GM19099 (cell line): Measurements from ENCODE around the gene GGCX.

Source experiments
- POLR2A ChIP-seq: IDR thresholded peaks from 3 replicates; pipeline ENCODE4 v1.6.1; 2011; ENCODE audit warnings: low read depth; ENCODE audit not compliant: insufficient read length; ENCODE audit errors: extremely low read depth

The GGCX gene

DNA sequence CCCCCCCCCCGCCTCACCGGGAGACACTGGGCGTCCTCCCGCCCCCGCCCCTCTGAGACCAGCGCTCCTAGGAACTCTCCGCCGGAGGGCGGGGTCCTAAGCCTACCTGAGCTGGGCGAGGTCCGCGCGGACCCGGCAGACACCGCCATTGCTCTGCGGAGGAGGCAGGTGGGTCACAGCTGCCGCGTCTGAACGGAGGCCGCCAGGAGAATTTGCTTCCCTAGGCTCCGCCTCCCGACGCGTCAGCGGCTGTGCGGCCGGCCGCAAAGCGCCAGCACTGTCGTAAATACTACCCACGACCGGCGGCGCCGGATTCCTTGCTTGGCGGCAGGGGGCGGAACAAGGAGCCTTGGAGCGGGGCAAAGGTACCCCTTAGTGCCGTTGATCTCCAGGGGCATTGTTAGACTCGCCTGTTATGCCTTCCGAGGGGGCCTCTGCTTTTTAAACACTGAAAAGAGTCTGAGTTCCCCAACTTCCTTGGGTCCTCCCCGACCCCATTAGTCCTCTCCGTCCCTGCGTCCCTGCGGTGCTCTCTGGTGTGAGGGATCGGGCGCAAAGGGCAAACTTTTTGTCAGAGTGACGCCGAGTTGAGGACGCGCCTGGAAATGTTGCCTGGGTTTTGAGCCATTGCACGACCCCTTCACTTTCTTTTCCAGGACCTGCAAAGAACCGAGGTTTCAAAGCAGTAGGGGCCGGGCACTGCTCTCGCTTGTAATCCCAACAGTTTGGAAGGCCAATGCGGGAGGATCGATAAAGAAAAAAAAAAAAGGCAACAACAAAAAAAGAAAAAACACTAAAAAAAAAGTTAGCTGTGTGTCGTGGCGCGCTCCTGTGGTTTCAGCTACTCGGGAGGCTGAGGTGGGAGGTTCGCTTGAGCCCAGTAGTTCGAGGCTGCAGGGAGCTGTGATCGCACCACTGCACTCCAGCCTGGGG is at the start of gene GGCX:
Gene GGCX (minus strand): TSS at position 214 of the 933 bp plus-strand sequence. CDS start 65 bp downstream, at position 149.
- TF ChIP-seq POLR2A = peak; percentile 95

DNA sequence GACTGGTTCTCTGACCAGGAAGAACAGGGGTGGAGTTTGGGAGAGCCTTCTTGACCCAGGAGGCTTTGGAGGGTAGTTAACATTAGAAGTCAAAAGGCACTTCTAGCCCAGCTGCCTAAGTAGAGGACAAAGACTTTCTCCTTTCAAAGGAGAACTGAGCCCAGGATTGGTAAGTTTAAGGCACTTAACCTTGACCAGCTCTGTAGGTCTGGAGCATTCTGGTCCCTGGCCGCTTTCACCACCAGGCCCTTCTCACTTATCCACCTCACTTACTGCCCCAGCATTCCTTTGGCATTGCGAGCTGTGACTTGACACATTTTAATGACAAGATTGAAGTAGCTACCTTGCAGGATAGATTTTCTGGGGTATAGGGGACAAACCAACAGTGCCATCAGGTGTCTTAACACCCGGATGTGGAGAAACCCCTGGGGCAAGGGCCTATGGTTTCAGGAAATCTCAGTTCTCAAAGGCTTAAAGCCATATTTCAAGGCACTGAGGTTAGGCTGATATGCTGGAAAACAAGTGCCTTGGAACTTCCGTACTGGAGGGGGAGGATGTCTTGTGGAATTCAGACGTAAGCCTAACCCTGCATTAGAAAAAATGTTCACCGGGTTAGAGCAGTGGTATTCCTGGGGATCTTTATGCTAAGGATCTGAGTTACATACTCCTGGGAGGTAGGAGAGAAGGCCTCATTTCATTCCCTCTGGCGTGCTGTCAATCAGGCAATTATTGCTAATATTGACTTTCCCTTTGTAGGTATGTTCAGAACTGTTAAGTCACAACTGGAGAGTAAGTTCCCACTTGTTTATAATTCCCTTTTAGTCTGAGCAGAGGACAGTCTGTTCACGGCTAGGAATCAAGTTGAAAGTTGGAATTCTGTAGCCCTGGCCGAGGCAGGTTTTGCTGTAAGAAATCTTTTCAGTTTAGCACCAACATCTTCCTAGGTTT is 46.2 kb upstream of the GGCX start:
- no peak for TF ChIP-seq POLR2A

DNA sequence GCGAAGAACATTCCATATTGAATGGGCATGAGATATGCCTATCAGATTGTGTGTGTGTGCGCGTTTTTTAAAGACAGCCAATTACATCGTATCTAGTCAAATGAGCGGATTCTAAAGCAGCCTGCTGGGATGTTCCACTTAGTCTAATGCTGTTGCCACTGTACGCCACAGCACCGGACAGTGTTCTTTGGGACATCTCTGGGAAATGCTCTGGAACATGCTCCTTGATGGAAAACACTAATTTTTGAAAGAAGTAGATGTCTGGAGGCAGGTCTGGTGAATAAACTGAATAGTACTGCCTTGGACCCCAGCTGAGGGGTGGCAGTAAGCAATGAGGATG is 44.8 kb upstream of the GGCX start:
- no peak for TF ChIP-seq POLR2A

DNA sequence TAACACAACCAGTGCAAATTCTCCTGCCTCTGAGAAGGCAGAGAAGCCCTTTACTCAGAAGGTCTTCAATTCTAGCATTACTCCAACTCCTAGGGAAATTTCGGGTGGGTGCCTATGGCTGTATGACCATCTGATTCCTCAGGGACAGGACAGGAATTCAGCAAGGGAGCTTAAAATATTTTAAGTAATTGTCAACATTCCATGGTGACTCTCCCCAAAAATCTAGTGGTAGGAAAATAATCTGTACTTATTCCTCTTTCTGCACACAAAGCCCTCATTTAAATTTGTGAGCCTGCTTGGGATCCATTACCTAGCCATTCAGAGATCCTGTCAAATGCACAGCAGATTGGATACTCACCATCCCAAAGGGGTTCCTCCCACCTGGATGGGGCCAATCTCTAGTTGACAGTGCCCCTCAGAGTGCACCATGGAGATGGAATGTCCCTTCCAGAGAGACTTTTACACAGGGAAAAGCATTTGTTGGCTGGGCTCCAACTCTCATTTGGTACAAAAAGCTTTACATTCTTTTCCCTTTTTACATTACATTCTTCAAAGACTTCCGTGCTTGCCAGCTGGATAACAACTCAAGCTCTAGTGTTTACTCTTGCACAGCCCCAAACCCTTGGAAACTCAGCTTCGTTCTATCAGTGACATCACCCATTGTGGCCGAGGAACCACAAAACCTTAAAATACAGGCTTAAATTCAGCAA is 44.3 kb upstream of the GGCX start:
- TF ChIP-seq POLR2A = no peak

DNA sequence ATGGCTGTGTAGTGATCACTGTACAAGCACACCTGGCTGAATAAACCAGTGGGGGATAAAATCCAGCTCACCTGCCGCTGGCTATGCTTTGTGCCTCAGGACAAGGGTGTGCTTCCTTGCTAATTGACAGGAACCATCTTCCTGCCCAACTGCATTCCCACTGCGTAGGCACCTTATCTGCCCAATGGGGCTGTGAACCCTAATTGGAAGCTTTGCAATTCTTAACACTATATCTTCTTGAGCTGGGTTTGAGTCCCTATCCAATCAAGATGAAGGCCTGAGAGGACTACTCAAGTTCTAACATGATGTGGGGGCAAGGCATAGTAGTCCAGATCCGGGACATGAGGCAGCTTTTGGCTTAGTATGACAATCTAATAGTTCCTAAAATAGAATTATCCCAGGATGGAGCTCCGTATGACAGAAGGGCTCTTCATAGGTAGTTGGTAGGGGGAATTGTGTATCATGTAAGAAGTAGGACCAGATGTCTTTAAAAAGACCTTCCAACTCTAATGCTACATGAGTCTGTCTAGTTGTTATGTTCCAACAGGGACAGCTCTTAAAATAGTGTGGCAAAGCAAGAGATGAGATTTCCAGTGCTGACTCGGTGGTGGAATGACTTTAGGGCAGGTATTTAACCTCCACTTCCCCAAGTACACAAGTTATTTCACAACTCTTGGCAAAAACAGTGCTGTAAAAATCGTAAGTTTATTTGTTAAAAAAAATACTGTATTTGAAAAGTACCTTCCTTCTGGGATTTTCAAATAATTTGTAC is 43.5 kb upstream of the GGCX start:
- no peak for TF ChIP-seq POLR2A

DNA sequence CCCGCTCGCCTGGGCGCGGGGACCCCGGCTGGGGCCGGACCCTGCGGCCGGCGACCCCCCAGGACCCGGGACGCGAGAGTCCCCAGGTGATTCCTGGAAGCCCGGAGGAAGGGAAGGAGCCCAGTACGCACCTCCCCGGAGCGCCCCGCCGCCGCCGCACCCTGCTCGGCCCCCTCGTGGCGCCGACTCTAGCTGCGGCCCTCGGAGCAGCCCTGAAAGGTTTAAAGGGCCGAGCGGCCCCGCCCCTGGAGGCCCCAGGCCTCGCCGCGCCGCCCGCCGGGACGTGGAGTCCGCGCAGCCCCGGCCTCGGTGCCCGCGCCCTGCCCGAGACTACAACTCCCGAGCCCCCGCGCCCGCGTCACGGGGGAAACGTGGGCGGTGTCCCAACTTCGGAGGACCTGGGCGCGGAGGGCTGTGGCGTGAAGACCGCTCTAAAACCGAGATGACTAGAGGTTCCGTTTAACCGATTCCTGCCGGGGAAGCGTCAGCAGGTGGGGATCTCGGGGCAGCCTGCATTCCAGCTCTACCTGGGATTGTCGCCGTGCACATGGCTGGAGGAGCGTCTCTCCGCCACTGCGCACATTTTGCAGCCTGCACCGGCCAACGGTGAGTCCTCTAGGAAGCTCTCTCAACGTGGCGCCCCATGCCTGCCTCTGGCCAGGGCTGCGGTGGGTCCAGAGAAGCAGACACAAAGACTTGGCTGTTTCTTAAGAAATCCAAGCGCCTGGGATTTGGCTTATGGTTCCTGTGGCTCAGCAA is 41.4 kb upstream of the GGCX start, which contains the start of gene TMEM150A:
Gene TMEM150A (minus strand): TSS at position 223 of the 759 bp plus-strand sequence. CDS start 750 bp downstream, outside the sequence.
- peak; percentile 64 for TF ChIP-seq POLR2A

DNA sequence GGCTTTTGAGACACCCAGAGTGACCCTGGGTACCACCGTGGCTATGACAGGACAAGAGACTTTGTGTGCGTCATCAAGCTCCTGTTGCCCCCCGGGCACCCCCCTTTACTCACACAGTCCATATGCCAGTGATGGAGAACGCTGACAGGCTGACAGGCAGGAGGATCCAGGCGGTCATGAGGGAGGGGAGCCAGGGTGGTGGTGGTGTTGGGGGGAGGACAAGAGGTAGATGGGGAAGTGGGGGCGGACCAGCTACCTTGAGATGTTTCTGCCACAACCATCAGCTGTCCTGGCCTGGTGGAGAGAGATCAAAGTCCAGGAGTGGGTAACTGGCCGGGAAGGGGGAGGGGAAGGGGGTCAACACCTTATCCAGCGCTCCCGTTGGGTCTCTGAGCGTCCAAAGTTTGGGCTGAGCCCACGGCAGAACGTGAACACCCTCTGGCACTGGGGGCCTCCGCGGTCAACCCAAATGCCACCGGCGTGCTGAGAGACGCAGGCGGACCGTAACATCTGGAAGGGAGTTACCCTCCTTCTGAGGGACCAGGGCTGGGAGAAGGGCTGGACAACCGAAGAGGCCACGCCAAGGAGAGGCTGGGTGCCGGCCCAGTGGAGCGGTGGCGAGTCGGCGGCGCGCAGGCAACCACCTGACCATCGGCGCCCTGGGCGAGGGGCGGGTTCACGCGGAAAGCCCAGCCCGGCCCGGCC is 40.6 kb upstream of the GGCX start:
- no peak for TF ChIP-seq POLR2A

DNA sequence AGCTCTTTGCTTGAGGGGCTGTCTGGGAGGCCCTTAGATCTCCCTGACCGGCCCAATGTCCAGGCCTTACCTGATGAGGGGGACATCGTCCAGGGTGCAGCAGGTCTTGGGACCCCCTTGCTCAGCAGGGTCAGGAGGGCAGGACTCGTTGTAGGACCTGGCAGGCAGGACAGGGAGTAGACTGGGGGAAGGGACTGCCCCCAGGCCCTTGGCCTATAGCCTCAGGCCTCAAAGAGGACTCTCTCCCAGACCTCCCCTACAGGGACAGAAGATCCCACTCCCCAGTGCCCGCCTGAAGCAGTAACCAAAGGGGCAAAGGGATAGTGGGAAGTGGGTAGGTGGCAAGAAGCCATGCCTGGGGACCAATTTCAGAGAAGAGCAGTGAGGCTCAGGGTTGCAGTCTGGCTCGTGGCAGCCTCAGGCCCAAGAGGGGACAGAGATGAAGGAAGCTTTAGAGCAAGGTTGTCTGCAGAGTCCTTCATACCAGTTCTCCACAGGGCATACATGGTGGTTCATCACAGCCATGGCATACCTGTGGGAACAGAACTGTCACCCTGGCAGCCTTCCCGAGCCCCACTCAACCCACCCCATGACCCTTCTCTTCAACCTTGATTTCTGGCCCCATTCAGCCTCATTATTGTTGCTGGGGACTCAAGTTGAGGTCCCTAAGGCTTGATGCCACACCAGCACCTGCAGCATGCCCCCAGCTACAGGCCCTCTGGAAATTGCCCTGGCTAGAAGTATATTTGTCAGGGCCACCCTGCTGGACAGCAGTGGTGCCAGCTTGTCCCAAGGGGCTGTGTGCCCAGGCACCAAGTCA is 39.9 kb upstream of the GGCX start:
- no peak for TF ChIP-seq POLR2A

DNA sequence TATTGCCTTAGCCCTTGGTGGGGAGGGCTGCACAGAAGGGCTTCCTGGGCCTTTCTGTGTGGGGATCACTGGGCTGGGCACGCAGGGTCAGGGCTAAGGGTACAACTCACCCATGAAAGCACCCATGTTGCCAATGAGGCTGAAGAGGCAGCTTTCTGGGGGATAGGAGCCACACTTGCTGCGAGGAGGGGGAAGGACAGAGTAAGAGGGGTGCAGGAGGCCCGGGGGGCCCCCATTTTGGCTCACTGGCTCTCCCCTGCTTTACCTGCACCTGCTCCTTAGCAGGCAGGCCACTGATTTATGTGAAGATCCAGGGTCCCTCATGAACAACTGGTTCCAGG is 38.9 kb upstream of the GGCX start:
- TF ChIP-seq POLR2A = no peak

DNA sequence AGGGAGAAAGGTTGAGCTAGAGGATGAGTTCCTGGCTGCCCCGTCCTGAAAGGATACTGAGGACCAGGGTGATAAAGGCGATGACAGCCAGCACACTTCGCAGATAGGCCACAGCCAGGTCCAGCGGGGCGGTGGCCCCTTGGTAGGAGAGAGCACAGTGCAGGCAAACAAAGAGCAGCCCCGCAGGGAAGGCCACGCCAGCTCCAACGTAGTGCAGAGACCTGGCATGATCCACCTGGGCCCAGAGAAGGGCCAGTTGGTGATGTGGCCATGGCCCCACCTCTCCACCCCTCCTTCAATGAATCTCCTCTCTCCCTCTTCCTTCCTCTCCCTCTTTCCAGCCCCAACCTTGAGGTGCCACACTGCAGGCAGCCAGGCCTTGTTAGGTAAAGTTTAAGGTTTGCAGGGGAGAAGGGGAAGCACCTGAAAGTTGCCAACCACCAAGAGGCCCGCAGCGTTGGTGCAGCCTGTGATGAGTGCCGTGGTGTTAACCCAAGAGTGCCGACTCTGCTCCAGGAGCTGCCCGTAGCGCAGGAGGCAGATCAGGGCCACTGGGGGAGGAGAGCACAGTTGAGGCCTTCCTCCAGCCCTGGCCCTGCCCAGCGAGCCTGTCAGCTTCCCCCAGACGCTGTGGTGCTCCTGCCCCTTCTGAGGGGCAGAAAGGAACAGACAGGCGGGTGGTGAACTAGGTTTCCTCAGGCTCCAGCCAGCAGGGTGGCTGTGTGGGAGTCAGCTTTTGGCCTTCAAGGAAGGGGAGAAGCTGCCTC is 38.4 kb upstream of the GGCX start:
- no peak for TF ChIP-seq POLR2A

DNA sequence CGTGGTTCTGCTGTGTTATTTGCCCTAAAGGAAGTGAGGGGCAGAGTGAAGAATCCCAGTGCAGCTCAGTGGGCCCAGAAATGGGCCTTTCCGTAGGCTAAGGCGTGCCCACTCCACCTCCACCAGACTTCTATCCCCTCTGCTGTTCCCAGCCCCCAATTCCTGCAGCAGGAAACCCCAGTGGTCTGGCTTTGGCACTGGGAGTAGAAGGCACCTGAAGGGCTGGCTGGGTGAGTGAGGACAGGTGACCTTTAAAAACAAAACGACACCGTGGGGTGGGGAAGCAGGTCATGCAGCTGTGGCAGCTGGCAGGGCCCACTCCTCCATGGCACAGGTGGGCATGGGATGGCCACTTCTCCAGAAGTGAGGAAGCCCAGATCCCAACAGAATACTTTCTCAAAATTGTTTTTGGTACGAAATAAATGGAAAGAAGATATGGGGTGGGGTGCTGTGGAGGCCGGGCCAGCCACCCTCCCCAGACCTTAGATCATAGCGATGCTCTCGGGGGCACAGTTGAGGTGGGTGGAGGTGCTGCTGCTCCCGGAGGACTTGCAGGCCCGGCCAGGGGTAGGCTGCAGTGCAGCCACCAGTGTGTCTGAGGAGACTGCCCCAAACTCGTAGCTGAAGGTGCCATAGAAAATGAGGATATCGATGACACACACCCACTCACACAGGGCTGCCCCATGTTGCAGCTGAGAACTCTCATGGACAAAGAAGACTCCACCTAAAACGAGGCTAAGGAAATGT is 37.5 kb upstream of the GGCX start:
- TF ChIP-seq POLR2A = no peak

DNA sequence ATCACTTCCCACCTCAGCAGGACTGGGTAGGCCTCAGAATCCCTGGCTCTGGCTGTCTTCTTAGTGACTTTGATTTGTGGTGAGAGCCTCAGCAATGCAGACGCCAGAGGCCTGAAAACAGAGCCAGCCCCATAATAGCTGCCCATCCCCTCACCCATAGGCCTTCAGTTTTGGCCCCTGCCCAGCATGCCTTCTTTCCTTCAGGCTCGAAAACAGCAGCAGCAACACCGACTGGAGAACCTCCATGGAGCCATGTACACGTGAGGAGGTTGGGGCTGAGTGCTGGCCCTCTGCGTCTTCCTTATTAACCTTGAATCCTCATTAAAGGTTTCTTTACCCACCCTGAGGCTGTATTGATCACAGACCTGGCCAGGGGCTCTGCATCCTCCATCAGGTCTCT is 35.9 kb upstream of the GGCX start:
- TF ChIP-seq POLR2A = no peak
